Adrenal gland (tissue), 12 donors: Measurements from ENCODE around the gene KCNA10. TPM values are rescaled to one million over a fixed set of nuclear protein-coding genes. Genes with fewer than 3 reads are reported as not detected.
A peak's percentile ranks its signal among the peaks of the same experiment; 100 is the strongest.

Experiments
- DNase-seq, 7 donors: peaks; one replicate each; pipeline ENCODE4 v3.0.0-alpha.2; 2019 to 2020
- H3K27ac ChIP-seq, 5 donors: fragments of 200-600 bp; sonication (generic) in 4 of 5; 1 replicate in 3 of 5; 2 replicates in 2 of 5; pipeline versions ENCODE4 v1.5.1 to v1.8.0; 2016 to 2020; ENCODE audit warnings: mild to moderate bottlenecking in 1 of 5
- H3K27me3 ChIP-seq: fragments of 200-600 bp; 2 replicates; pipeline ENCODE4 v1.8.0; 2021
- H3K36me3 ChIP-seq, 2 donors: fragments of 200-600 bp; replicated peaks in 1 of 2; 1 replicate in 1 of 2; 2 replicates in 1 of 2; pipeline versions ENCODE4 v1.5.1 to v1.8.0; 2018 to 2022
- H3K4me1 ChIP-seq, 2 donors: fragments of 200-600 bp; replicated peaks in 1 of 2; 1 replicate in 1 of 2; 2 replicates in 1 of 2; pipeline versions ENCODE4 v1.5.1 to v1.8.0; 2018 to 2021
- H3K4me3 ChIP-seq, 4 donors: fragments of 200-600 bp; sonication (generic) in 3 of 4; one replicate each; pipeline ENCODE4 v1.5.1; 2016 to 2018
- H3K9me3 ChIP-seq, 3 donors: fragments of 200-600 bp; sonication (generic) in 1 of 3; replicated peaks in 1 of 3; 1 replicate in 2 of 3; 2 replicates in 1 of 3; pipeline versions ENCODE4 v1.5.1 to v1.8.0; 2016 to 2021
- CTCF ChIP-seq, 6 experiments: fragments of 450-650 bp in 4 of 6; fragments of 200-600 bp in 2 of 6; sonication (generic) in 1 of 6; IDR thresholded peaks; 1 replicate in 5 of 6; 2 replicates in 1 of 6; pipeline versions ENCODE4 v1.5.1 to v1.8.0; 2016 to 2021; ENCODE audit warnings: antibody characterized with exemption in 6 of 6, mild to moderate bottlenecking in 2 of 6, moderate library complexity in 1 of 6
- POLR2A ChIP-seq, 2 donors: fragments of 450-650 bp; IDR thresholded peaks; one replicate each; pipeline ENCODE4 v1.6.1; 2017; ENCODE audit warnings: antibody characterized with exemption in 2 of 2, mild to moderate bottlenecking in 2 of 2, moderate library complexity in 1 of 2
- WGBS, 4 donors: extraction: QIAGEN DNeasy Blood & Tissue Kit in 2 of 4; methylation state at CpG; one replicate each; pipeline versions ENCODE4 v1.1.5 to v1.1.7; 2013 to 2017; 5-methylcytosine and 5-hydroxymethylcytosine counted together
- intact Hi-C, 2 donors: fragments of 100-400 bp; cut with DNase I; formaldehyde crosslinking; loops; one replicate each; pipeline versions ENCODE4 v1.14.1 to v1.15.0; 2022 to 2023
- polyA plus RNA-seq, 3 donors: library from polyadenylated mRNA; stranded (reverse); fragments of 200-250 nt in 2 of 3; fragments of 350-450 nt in 1 of 3; fragmentation: Illumina TruSeq in 1 of 3; extraction: RNeasy Lipid Tissue Mini Kit (QIAGEN cat#74804) in 1 of 3; gene quantifications; one replicate each; pipeline ENCODE4 v1.2.3, GENCODE V29; 2013 to 2014
- total RNA-seq, 9 donors: library from RNA; depleted of rRNA in 4 of 9; stranded (reverse); fragments of >200 nt in 4 of 9; fragments of 120-200 nt in 1 of 9; fragmentation: NEBNext Ultra II Directional in 1 of 9; extraction: Animal tissue kit (Norgen Biotek cat#: 25700) in 1 of 9; gene quantifications; one replicate each; pipeline versions ENCODE4 v1.1.0 to v1.2.4, GENCODE V29; 2013 to 2023
- donor health status: healthy with polysubstance abuse.
- donor health status: Bipolar disorder and iron deficiency.
- donor health status: DM: yes; HTN: yes; CAD: no.
- donor health status: DM: no; HTN: no; CAD: no.
- donor health status: DM: no; HTN: no; CAD: no.
- donor health status: DM: yes; HTN: yes; CAD: no.

Gene KCNA10
- total and polyA plus RNA-seq, 12 donors, result not detected

GRCh38 chr1:110529011-110529410 is 10.0 kb upstream of the KCNA10 start:
- intact Hi-C loops, result loop anchor here (5.0 to 10.0 kb wide), 4 partner anchors 86 to 238 kb away; no protein-coding TSS in a partner anchor
- H3K36me3 ChIP-seq, result no peaks in the 10 kb centered on the region
- no peak overlapping the region for H3K27ac ChIP-seq
- no peak for TF ChIP-seq CTCF (IDR thresholded peaks at IDR 0.05)
- TF ChIP-seq POLR2A (IDR thresholded peaks at IDR 0.05), result no peak
- peaks cover 14% of the 10 kb centered on the region for H3K27me3 ChIP-seq
- DNase-seq, result no peak
- whole genome bisulfite sequencing, 4 donors, result 64 to 83% (median 81%) methylated on average over 1 of the region's 1 CpG
- H3K9me3 ChIP-seq, result no peaks in the 10 kb centered on the region
- H3K4me1 ChIP-seq, result no peaks in the 10 kb centered on the region
- no peak overlapping the region for H3K4me3 ChIP-seq

GRCh38 chr1:110526201-110526780 is 7.3 kb upstream of the KCNA10 start:
- Histone ChIP-seq H3K36me3 (no peaks in the 10 kb centered on the region), H3K4me3 (no peak overlapping the region), H3K27ac (no peak overlapping the region), H3K9me3 (no peaks in the 10 kb centered on the region), H3K4me1 (no peaks in the 10 kb centered on the region), H3K27me3 (peaks cover 7% of the 10 kb centered on the region)
- TF ChIP-seq CTCF (IDR thresholded peaks at IDR 0.05) (no peak), POLR2A (IDR thresholded peaks at IDR 0.05) (no peak)
- intact Hi-C loops, result loop anchor here (5.0 to 10.0 kb wide), 4 partner anchors 89 to 241 kb away; no protein-coding TSS in a partner anchor
- WGBS, 4 donors, result 45 to 59% (median 53%) methylated on average over 7 of the region's 7 CpGs
- no peak for DNase-seq

GRCh38 chr1:110525249-110525595 is 6.2 kb upstream of the KCNA10 start:
- TF ChIP-seq POLR2A (IDR thresholded peaks at IDR 0.05), result no peak
- no peak for TF ChIP-seq CTCF (IDR thresholded peaks at IDR 0.05)
- no peak for DNase-seq
- 74 to 84% (median 79%) methylated on average over 6 of the region's 6 CpGs for WGBS, 4 donors
- Histone ChIP-seq H3K4me3 (no peak overlapping the region), H3K9me3 (no peaks in the 10 kb centered on the region), H3K4me1 (no peaks in the 10 kb centered on the region), H3K27ac (no peak overlapping the region), H3K27me3 (peaks cover 6% of the 10 kb centered on the region), H3K36me3 (no peaks in the 10 kb centered on the region)
- intact Hi-C loops, result loop anchor here (5.0 to 10.0 kb wide), 4 partner anchors 90 to 242 kb away; no protein-coding TSS in a partner anchor

GRCh38 chr1:110524311-110525248 is 5.6 kb upstream of the KCNA10 start:
- peak; percentile 26 to 64 (median 35) for DNase-seq
- WGBS, 4 donors, result 32 to 43% (median 33%) methylated on average over 15 to 20 of the region's 20 CpGs
- no peaks in the 10 kb centered on the region for H3K36me3 ChIP-seq
- no peak overlapping the region for H3K27ac ChIP-seq
- H3K4me3 ChIP-seq, result no peak overlapping the region
- H3K27me3 ChIP-seq, result peaks cover 6% of the 10 kb centered on the region
- H3K9me3 ChIP-seq, result no peaks in the 10 kb centered on the region
- H3K4me1 ChIP-seq, result no peaks in the 10 kb centered on the region
- intact Hi-C loops, result loop anchor here (5.0 to 10.0 kb wide), 4 partner anchors 90 to 243 kb away; no protein-coding TSS in a partner anchor
- TF ChIP-seq CTCF (IDR thresholded peaks at IDR 0.05) (peak; percentile 26 to 70 (median 62)), POLR2A (IDR thresholded peaks at IDR 0.05) (no peak)
